Neural progenitor cell (in vitro differentiated cells): ENCODE data around the gene GPX7. TPM values are rescaled to one million over a fixed set of nuclear protein-coding genes. Genes with fewer than 3 reads are reported as not detected.
A peak's percentile ranks its signal among the peaks of the same experiment; 100 is the strongest.

ENCODE experiments used
- DNase-seq: peaks from one replicate; pipeline ENCODE4 v3.0.0-alpha.2; 2016; ENCODE audit warnings: low spot score
- H2AFZ ChIP-seq: fragments of 200-600 bp; sonication (generic); replicated peaks from 2 replicates; pipeline ENCODE4 v1.6.1; 2016; ENCODE audit warnings: antibody characterized with exemption
- H3F3A ChIP-seq: fragments of 200-600 bp; sonication (generic); 2 replicates; pipeline ENCODE4 v1.6.1; 2016; ENCODE audit warnings: antibody characterized with exemption, low read depth
- H3K27ac ChIP-seq: fragments of 200-600 bp; sonication (generic); 2 replicates; pipeline ENCODE4 v1.5.1; 2016; ENCODE audit warnings: mild to moderate bottlenecking
- H3K27me3 ChIP-seq: fragments of 200-600 bp; sonication (generic); 2 replicates; pipeline ENCODE4 v1.6.1; 2016; ENCODE audit warnings: mild to moderate bottlenecking, moderate library complexity
- H3K36me3 ChIP-seq: fragments of 200-600 bp; sonication (generic); 2 replicates; pipeline ENCODE4 v1.5.1; 2016
- H3K4me1 ChIP-seq: fragments of 200-600 bp; sonication (generic); 2 replicates; pipeline ENCODE4 v1.6.1; 2016; ENCODE audit warnings: mixed run types
- H3K4me2 ChIP-seq: fragments of 200-600 bp; sonication (generic); 2 replicates; pipeline ENCODE4 v1.6.1; 2016
- H3K4me3 ChIP-seq: fragments of 200-600 bp; sonication (generic); 2 replicates; pipeline ENCODE4 v1.5.1; 2016
- H3K79me2 ChIP-seq: fragments of 200-600 bp; sonication (generic); 2 replicates; pipeline ENCODE4 v1.6.1; 2016; ENCODE audit warnings: low read depth
- H3K9ac ChIP-seq: fragments of 200-600 bp; sonication (generic); 2 replicates; pipeline ENCODE4 v1.6.1; 2016
- H3K9me3 ChIP-seq: fragments of 200-600 bp; sonication (generic); 2 replicates; pipeline ENCODE4 v1.5.1; 2016; ENCODE audit warnings: low read depth
- H4K20me1 ChIP-seq: fragments of 200-600 bp; sonication (generic); 2 replicates; pipeline ENCODE4 v1.6.1; 2016; ENCODE audit warnings: low read depth
- H3K27ac Mint-ChIP-seq: 3 replicates; pipeline ENCODE4 v1.8.0; 2021; ENCODE audit warnings: mixed read lengths
- H3K27me3 Mint-ChIP-seq: 2 replicates; pipeline ENCODE4 v1.8.0; 2022; ENCODE audit warnings: low read depth, mild to moderate bottlenecking, inconsistent platforms, moderate library complexity, mixed read lengths; ENCODE audit not compliant: insufficient read depth
- H3K36me3 Mint-ChIP-seq: 3 replicates; pipeline ENCODE4 v1.8.0; 2021; ENCODE audit warnings: mixed read lengths
- H3K4me1 Mint-ChIP-seq: 3 replicates; pipeline ENCODE4 v1.8.0; 2021; ENCODE audit warnings: mixed read lengths
- H3K4me3 Mint-ChIP-seq: 3 replicates; pipeline ENCODE4 v1.8.0; 2021; ENCODE audit warnings: mild to moderate bottlenecking, moderate library complexity, mixed read lengths
- H3K9me3 Mint-ChIP-seq: 3 replicates; pipeline ENCODE4 v1.8.0; 2020; ENCODE audit warnings: mixed read lengths
- CTCF ChIP-seq: fragments of 200-600 bp; sonication (generic); IDR thresholded peaks from 2 replicates; pipeline ENCODE4 v1.5.1; 2017; ENCODE audit warnings: antibody characterized with exemption, mild to moderate bottlenecking
- EZH2 ChIP-seq: fragments of 200-600 bp; sonication (generic); IDR thresholded peaks from 2 replicates; pipeline ENCODE4 v1.6.1; 2017; ENCODE audit warnings: antibody characterized with exemption, mild to moderate bottlenecking, moderate library complexity
- EZH2phosphoT487 ChIP-seq: fragments of 200-600 bp; sonication (generic); IDR thresholded peaks from 2 replicates; pipeline ENCODE4 v1.6.1; 2017; ENCODE audit warnings: antibody characterized with exemption
- total RNA-seq: library from RNA; depleted of rRNA; stranded (reverse); fragments of >200 nt; gene quantifications from 2 replicates; pipeline ENCODE4 v1.2.3, GENCODE V29; 2015; ENCODE audit warnings: low replicate concordance

The GPX7 gene
- total RNA-seq, 1 donor from 2014 or later, result 21.9 TPM

- peaks cover 18% of the 10 kb centered on the region for H3K4me1 Mint-ChIP-seq
- H3K36me3 ChIP-seq, result no peaks in the 10 kb centered on the region
- no peak overlapping the region for H3K9ac ChIP-seq
- no peaks in the 10 kb centered on the region for H3K9me3 Mint-ChIP-seq
- H3K4me1 ChIP-seq, result peaks cover 15% of the 10 kb centered on the region
- H3F3A ChIP-seq, result peaks cover 16% of the 10 kb centered on the region
- no peak overlapping the region for H3K4me3 Mint-ChIP-seq
- DNase-seq, result no peak
- no peak overlapping the region for H3K4me3 ChIP-seq
- H3K79me2 ChIP-seq, result peaks cover 1% of the 10 kb centered on the region
- H3K27ac ChIP-seq, result no peak overlapping the region
- no peak overlapping the region for H2AFZ ChIP-seq
- no peak overlapping the region for H3K4me2 ChIP-seq
- no peaks in the 10 kb centered on the region for H3K9me3 ChIP-seq
- H3K27me3 ChIP-seq, result no peaks in the 10 kb centered on the region
- no peak overlapping the region for H3K27ac Mint-ChIP-seq
- TF ChIP-seq EZH2phosphoT487 (no peak), EZH2 (no peak), CTCF (no peak)
- no peaks in the 10 kb centered on the region for H4K20me1 ChIP-seq
- H3K27me3 Mint-ChIP-seq, result no peaks in the 10 kb centered on the region
- peaks cover 2% of the 10 kb centered on the region for H3K36me3 Mint-ChIP-seq
Measured at GRCh38 chr1:52558941-52559340, 43.2 kb upstream of the GPX7 start.

- peaks cover 2% of the 10 kb centered on the region for H3K36me3 Mint-ChIP-seq
- H3K27ac Mint-ChIP-seq, result no peak overlapping the region
- Histone ChIP-seq H3F3A (peaks cover 7% of the 10 kb centered on the region), H3K4me1 (peaks cover 5% of the 10 kb centered on the region), H3K27ac (no peak overlapping the region), H3K4me3 (no peak overlapping the region), H3K79me2 (no peaks in the 10 kb centered on the region), H3K4me2 (no peak overlapping the region), H4K20me1 (no peaks in the 10 kb centered on the region), H3K9me3 (no peaks in the 10 kb centered on the region), H3K36me3 (no peaks in the 10 kb centered on the region), H3K27me3 (no peaks in the 10 kb centered on the region), H2AFZ (no peak overlapping the region), H3K9ac (no peak overlapping the region)
- no peak overlapping the region for H3K4me3 Mint-ChIP-seq
- H3K27me3 Mint-ChIP-seq, result no peaks in the 10 kb centered on the region
- no peaks in the 10 kb centered on the region for H3K9me3 Mint-ChIP-seq
- TF ChIP-seq EZH2phosphoT487 (no peak), EZH2 (no peak), CTCF (no peak)
- peaks cover 8% of the 10 kb centered on the region for H3K4me1 Mint-ChIP-seq
- no peak for DNase-seq
Measured at GRCh38 chr1:52559875-52560274, 42.3 kb upstream of the GPX7 start.

- TF ChIP-seq EZH2phosphoT487 (no peak), EZH2 (no peak), CTCF (no peak)
- peaks cover 7% of the 10 kb centered on the region for H3K4me1 ChIP-seq
- no peaks in the 10 kb centered on the region for H3K27me3 ChIP-seq
- DNase-seq, result no peak
- no peak overlapping the region for H3K4me2 ChIP-seq
- H3K79me2 ChIP-seq, result no peaks in the 10 kb centered on the region
- peaks cover 2% of the 10 kb centered on the region for H3K27me3 Mint-ChIP-seq
- H2AFZ ChIP-seq, result no peak overlapping the region
- H3K27ac ChIP-seq, result no peak overlapping the region
- H3K9me3 Mint-ChIP-seq, result no peaks in the 10 kb centered on the region
- no peak overlapping the region for H3K4me3 ChIP-seq
- no peaks in the 10 kb centered on the region for H4K20me1 ChIP-seq
- no peak overlapping the region for H3K4me3 Mint-ChIP-seq
- H3K36me3 ChIP-seq, result no peaks in the 10 kb centered on the region
- peaks cover 2% of the 10 kb centered on the region for H3K36me3 Mint-ChIP-seq
- no peaks in the 10 kb centered on the region for H3K9me3 ChIP-seq
- H3K27ac Mint-ChIP-seq, result no peak overlapping the region
- H3K9ac ChIP-seq, result no peak overlapping the region
- H3F3A ChIP-seq, result no peaks in the 10 kb centered on the region
- peaks cover 3% of the 10 kb centered on the region for H3K4me1 Mint-ChIP-seq
Measured at GRCh38 chr1:52562766-52563165, 39.4 kb upstream of the GPX7 start.

GRCh38 chr1:52567943-52568342 lies 34.2 kb upstream of the GPX7 start:
- Histone ChIP-seq H3F3A (peaks cover 5% of the 10 kb centered on the region), H2AFZ (peak overlapping the region; percentile 100), H3K4me3 (peak overlapping the region; percentile 5), H3K36me3 (no peaks in the 10 kb centered on the region), H3K4me1 (peaks cover 17% of the 10 kb centered on the region), H3K79me2 (no peaks in the 10 kb centered on the region), H4K20me1 (no peaks in the 10 kb centered on the region), H3K27me3 (no peaks in the 10 kb centered on the region), H3K4me2 (peak overlapping the region; percentile 54), H3K27ac (no peak overlapping the region), H3K9ac (no peak overlapping the region), H3K9me3 (no peaks in the 10 kb centered on the region)
- Mint-ChIP-seq H3K9me3 (peaks cover 2% of the 10 kb centered on the region), H3K4me1 (peaks cover 18% of the 10 kb centered on the region), H3K4me3 (no peak overlapping the region), H3K27me3 (peaks cover 2% of the 10 kb centered on the region), H3K27ac (peak overlapping the region; percentile 26), H3K36me3 (no peaks in the 10 kb centered on the region)
- no peak for TF ChIP-seq EZH2
- no peak for TF ChIP-seq EZH2phosphoT487
- TF ChIP-seq CTCF, result no peak
- no peak for DNase-seq
